Erythroblast (primary cell): ENCODE results near the gene AGR2.

ENCODE experiments used
- GATA1 ChIP-seq: IDR thresholded peaks from 2 replicates; pipeline ENCODE4 v1.6.1; 2011; ENCODE audit warnings: low read depth, mild to moderate bottlenecking, control low read depth, low read length, moderate library complexity
- POLR2A ChIP-seq: IDR thresholded peaks from 2 replicates; pipeline ENCODE4 v1.6.1; 2011; ENCODE audit warnings: mild to moderate bottlenecking, low read length

DNA sequence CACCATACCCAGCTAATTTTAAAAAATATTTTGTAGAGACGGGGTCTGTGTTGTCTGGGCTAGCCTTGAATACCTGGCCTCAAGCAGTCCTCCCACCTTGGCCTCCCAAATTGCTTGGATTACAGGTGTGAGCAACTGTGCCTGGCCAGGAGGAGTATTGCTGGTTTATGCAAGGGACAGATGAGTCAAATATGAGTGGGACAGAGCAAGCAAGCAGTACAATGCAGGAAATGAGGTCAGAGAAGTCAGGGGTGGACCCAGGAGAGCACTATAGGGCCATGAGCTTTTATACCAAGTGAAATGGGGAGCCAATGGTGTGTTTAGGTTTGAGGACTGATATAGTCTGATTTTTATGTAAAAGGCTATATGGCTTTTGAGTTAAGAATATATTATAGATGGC is 45.0 kb downstream of the AGR2 start:
- TF ChIP-seq POLR2A (no peak), GATA1 (no peak)
